Fibroblast of skin of back (primary cell): ENCODE data around the gene CBLC.
A peak's percentile ranks its signal among the peaks of the same experiment; 100 is the strongest.

Source experiments
- DNase-seq: peaks from one replicate; pipeline ENCODE4 v3.0.0-alpha.2; 2013

Gene CBLC

GRCh38 chr19:44803442-44804428 lies 26.0 kb downstream of the CBLC start:
- DNase-seq, result no peak

GRCh38 chr19:44806291-44806690 lies 28.6 kb downstream of the CBLC start:
- no peak for DNase-seq

DNA sequence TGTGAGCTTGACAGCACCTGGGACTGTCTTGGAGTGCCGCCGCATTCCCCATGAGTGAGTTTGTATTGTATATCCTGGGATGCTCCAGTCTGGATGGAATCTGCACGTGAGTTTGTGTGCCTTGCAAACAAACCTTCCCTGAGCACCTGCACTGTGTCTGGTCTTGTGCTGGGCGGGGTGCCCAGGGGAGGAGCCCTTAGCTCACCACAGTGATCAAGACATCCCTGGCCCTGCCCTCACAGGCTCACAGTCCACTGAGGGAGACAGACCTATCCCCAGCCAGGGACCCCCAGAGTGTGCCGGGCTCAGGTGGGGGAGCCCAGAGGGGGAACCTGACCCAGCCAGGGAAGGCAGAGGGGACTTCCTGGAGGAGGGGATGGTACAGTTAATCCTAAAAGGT lies 29.5 kb downstream of the CBLC start:
- DNase-seq, result no peak

DNA sequence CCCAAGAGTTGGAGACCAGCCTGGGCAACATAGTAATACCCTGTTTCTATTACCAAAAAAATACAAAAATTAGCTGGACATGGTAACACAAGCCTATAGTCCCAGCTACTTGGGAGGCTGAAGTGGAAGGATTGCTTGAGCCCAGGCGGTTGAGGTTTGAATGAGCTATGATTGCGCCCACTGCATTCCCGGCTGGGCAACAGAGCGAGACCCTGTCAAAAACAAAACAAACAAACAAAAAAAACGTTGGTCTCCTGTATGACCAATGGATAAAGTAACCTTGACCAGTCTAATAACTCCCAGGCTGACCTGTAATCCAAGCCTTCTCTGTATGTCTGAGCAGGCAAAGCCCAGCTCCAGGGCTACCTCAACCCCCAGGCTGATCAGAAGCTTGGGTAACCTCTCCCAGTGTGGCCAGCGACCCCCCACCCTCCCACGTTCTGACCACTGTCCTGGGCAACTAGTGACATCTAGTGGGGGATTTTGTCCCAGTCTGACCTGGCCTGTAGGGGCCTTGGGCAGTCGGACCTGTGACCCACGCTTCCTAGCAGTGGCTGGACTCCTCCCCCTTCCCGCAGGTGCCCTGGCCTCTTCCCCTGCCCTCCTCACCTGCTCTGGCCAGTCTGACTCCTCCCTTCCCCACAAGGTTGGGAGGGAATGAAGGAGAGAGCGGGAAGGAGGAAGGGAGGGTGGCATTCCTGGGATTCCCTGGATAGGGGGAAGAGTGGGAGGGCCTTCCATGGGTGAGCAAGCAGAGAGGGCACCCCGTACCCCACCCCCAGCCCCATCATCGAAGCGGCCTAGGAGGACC lies 30.2 kb downstream of the CBLC start:
- peak; percentile 62 for DNase-seq

- DNase-seq, result peak; percentile 64
These were observed 31.0 kb downstream of the CBLC start, which contains the start of gene BCAM for GRCh38 chr19:44808463-44809371. Gene BCAM (plus strand): TSS chr19:44809103. CDS start chr19:44809125, 22 bp downstream.

DNA sequence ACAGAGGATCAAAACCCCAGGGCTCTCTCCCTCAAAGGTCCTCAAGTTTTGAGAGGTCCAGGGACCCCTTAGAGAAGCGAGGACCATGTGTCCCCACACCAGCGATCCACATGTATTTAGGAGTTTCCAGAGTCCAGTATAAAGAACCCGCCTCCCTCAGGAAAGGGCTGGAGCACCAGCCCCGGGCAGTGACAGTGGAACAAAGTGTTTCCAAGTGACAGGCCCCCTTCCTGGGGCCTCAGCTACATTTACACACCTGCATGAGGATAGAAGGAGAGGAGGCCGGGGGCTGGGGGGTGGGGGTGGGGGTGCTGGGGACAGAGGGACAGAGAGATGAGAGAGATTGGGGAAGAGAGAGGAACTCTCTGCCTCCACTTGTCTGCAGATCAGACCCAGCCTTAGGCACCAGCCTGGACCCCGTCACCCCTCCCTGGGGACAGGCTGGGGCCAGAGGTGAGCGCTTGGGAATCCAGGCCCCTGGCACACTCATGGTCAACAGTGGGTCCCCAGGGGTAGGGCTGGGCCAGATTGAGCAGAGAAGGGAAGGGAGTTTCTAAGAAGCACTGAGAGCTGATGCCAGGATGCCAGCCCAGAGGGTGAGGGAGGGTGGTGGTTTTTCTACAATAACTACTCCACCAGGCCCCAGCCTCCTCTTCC lies 32.0 kb downstream of the CBLC start:
- no peak for DNase-seq

- no peak for DNase-seq
These were observed 32.8 kb downstream of the CBLC start for GRCh38 chr19:44810234-44811121.

GRCh38 chr19:44811122-44811419 lies 33.4 kb downstream of the CBLC start:
- DNase-seq, result no peak

DNA sequence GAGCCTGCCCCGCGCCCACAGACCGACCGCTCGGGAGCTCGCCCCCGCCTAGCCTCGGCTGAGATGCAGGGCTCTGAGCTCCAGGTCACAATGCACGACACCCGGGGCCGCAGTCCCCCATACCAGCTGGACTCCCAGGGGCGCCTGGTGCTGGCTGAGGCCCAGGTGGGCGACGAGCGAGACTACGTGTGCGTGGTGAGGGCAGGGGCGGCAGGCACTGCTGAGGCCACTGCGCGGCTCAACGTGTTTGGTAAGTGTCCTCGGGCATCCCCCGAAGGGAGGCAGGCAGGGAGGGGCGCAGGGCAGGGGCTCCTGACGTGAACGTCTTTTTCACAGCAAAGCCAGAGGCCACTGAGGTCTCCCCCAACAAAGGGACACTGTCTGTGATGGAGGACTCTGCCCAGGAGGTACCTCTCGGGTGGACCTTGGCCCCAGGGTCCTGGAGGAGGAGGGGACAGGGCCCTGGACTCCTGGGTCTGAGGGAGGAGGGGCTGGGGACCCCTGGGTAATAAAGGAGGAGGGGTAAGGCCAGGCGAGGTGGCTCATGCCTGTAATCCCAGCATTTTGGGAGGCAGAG lies 34.5 kb downstream of the CBLC start:
- DNase-seq, result no peak

DNA sequence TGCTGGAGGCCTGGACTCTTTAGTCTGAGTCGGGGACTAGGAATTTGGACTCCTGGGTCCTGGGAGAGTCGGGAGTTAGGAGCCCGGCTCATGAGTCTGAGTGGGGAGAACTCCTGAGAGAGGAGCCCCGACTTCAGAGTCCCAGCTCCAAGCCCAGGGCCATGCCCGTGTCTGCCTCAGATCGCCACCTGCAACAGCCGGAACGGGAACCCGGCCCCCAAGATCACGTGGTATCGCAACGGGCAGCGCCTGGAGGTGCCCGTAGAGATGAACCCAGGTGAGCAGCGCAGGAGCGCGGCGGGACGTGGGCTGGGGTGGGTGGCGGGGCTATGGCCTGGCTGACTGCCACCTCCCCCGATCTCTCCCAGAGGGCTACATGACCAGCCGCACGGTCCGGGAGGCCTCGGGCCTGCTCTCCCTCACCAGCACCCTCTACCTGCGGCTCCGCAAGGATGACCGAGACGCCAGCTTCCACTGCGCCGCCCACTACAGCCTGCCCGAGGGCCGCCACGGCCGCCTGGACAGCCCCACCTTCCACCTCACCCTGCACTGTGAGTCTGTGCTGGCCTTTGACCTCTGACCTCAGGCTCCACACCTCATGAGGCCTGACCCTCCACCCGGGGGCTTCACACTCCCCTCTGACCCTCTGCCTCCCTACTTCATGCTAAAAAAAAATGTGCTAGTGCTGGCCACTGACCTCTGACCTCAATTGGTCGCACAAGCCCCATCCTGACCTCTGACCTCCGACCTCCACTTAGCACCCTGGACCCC lies 35.6 kb downstream of the CBLC start:
- DNase-seq, result peak; percentile 24

DNA sequence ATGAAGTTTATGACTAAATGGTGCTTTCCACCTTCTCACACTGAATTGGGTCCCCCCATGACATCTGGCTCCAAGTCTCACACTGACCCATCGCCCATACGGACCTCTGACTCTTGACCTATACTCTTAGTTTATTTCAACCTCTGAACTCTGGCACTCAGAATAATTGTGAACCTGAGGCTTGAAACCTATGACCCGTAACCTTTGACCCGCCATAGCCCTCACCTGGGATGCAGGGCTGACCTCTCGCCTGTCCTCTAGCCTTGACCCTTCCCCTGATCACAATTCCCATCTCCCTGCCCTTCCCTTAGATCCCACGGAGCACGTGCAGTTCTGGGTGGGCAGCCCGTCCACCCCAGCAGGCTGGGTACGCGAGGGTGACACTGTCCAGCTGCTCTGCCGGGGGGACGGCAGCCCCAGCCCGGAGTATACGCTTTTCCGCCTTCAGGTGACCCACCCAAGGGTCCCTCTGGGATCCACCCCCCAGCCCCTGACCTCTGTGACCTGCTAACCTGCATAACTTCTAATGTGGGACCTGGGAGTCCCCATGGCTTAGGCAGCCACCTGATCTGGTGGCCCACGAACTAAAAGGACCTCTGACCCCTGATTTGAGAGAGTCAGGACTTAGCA lies 36.3 kb downstream of the CBLC start:
- DNase-seq, result no peak

DNA sequence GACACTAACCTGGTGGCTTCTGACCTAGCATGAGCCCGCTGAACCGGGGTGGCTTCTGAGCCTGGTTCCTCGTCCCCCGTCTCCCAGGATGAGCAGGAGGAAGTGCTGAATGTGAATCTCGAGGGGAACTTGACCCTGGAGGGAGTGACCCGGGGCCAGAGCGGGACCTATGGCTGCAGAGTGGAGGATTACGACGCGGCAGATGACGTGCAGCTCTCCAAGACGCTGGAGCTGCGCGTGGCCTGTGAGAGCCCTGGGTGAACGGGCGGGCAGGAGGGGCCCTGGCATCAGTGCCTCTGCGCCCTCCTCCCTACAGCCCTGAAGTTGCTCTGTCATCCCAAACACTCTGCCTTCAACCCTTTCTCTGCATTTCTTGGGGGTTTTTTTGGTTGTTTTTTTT lies 36.8 kb downstream of the CBLC start:
- DNase-seq, result no peak

DNA sequence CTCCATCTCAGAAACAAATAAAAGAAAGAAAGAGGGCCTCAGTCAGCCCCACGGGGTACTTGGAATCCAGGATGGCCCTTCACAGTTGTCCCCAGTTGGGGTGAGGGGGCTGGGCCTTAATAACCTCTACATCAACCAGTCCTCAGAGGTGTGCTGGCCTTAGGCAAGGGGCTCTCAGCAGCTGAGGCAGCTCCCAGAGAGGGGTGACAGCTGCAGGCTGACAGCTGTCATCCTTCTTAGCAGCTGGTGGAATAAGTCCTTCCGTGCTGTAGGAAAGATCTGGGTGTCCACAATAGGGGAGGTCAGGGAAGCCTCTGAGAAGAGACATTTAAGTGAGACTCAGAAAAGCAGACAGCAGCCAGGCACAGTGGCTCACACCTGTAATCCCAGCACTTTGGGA lies 38.6 kb downstream of the CBLC start:
- no peak for DNase-seq

DNA sequence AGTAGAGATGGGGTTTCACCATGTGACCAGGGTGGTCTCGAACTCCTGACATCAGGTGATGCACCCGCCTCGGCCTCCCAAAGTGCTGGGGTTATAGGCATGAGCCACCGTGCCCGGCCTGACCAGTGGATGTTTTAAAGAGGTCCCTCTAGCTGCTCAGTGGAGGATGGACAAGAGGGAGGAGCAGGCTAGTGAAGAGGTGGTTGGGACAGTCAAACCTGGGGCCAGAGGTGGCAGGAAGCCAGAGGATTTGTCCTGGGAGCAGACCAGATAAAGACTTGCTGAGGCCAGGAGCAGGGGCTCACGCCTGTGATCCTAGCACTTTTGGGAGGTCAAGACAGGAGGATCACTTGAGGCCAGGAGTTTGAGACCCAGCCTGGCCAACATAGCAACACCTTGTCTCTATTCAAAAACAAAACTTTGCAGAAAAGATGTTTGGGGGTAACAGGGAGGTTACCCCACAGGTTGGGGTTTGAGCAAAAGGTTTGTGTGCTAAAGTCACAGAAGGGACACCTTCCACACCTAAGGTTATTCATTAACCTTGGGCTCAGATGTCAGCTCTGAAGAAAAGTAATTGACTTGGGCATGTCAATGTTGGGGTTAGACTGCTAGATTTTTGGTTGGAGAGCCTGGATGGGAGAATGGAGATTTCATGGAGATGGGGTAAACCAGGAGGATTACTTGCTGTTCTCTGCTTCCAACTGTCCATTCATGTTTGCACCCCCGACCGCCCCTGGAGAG lies 40.2 kb downstream of the CBLC start:
- no peak for DNase-seq

DNA sequence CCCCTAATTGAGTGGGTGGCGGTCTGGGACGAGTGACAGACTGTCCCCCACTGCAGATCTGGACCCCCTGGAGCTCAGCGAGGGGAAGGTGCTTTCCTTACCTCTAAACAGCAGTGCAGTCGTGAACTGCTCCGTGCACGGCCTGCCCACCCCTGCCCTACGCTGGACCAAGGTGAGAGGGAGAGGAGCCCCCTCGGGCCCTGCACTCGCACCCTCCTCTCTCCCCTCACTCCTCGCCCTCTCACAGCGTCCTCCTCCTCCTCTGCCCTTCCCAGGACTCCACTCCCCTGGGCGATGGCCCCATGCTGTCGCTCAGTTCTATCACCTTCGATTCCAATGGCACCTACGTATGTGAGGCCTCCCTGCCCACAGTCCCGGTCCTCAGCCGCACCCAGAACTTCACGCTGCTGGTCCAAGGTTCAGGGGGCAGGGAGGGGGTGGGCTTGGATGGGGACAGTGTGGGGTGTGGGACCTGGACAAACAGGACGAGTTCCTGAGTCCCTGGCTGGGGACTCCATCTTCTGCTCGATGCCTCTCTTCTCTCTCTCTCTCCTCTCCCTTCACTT lies 40.9 kb downstream of the CBLC start:
- no peak for DNase-seq

- no peak for DNase-seq
These were observed 41.6 kb downstream of the CBLC start for GRCh38 chr19:44819246-44819832.
